Endodermal cell (in vitro differentiated cells): ENCODE data around the gene LRRC26. TPM values are rescaled to one million over a fixed set of nuclear protein-coding genes. Genes with fewer than 3 reads are reported as not detected.

Source experiments
- DNase-seq: peaks from one replicate; pipeline ENCODE4 v3.0.0-alpha.2; 2017
- H3K27ac ChIP-seq: 2 replicates; pipeline ENCODE4 v1.5.1; 2013; ENCODE audit warnings: mild to moderate bottlenecking, low read depth, low read length, moderate library complexity
- H3K27me3 ChIP-seq: 2 replicates; pipeline ENCODE4 v1.6.1; 2013; ENCODE audit warnings: mild to moderate bottlenecking, low read length, moderate library complexity; ENCODE audit not compliant: insufficient read depth, control insufficient read depth, poor library complexity, severe bottlenecking
- H3K36me3 ChIP-seq: 2 replicates; pipeline ENCODE4 v1.7.0; 2013; ENCODE audit warnings: mild to moderate bottlenecking, low read length, moderate library complexity; ENCODE audit not compliant: control insufficient read depth, insufficient read depth
- H3K4me1 ChIP-seq: one replicate; pipeline ENCODE4 v1.7.0; 2013; ENCODE audit warnings: low read length; ENCODE audit not compliant: control insufficient read depth, insufficient read depth
- H3K4me3 ChIP-seq: 2 replicates; pipeline ENCODE4 v1.5.1; 2013; ENCODE audit warnings: mild to moderate bottlenecking, low read length, moderate library complexity
- H3K9ac ChIP-seq: 2 replicates; pipeline ENCODE4 v1.6.1; 2013; ENCODE audit warnings: mild to moderate bottlenecking, low read length, moderate library complexity; ENCODE audit not compliant: poor library complexity, severe bottlenecking; ENCODE audit errors: extremely low read depth
- H3K9me3 ChIP-seq: 2 replicates; pipeline ENCODE4 v1.6.1; 2013; ENCODE audit warnings: mild to moderate bottlenecking, low read length, moderate library complexity; ENCODE audit not compliant: control insufficient read depth
- H3K27ac Mint-ChIP-seq: 2 replicates; pipeline ENCODE4 v1.8.0; 2020; ENCODE audit warnings: mixed read lengths
- H3K27me3 Mint-ChIP-seq: 2 replicates; pipeline ENCODE4 v1.8.0; 2021; ENCODE audit warnings: mild to moderate bottlenecking, mixed read lengths; ENCODE audit not compliant: insufficient read depth
- H3K36me3 Mint-ChIP-seq: 2 replicates; pipeline ENCODE4 v1.8.0; 2020; ENCODE audit warnings: low read depth, mixed read lengths
- H3K4me1 Mint-ChIP-seq: 2 replicates; pipeline ENCODE4 v1.8.0; 2020; ENCODE audit warnings: mixed read lengths
- H3K4me3 Mint-ChIP-seq: 2 replicates; pipeline ENCODE4 v1.8.0; 2020; ENCODE audit warnings: mild to moderate bottlenecking, moderate library complexity, mixed read lengths
- H3K9me3 Mint-ChIP-seq: 2 replicates; pipeline ENCODE4 v1.8.0; 2020; ENCODE audit warnings: mild to moderate bottlenecking, mixed read lengths
- WGBS, 2 experiments: methylation state at CpG; one replicate each; pipeline versions ENCODE4 v1.1.5 to v1.1.7; 2013; ENCODE audit warnings: missing lambda C conversion rate in 2 of 2, mixed read lengths in 1 of 2; ENCODE audit not compliant: insufficient coverage in 1 of 2, insufficient read length in 1 of 2; 5-methylcytosine and 5-hydroxymethylcytosine counted together
- total RNA-seq, 2 donors: library from RNA; stranded (reverse); fragmentation: NEBNext Ultra II Directional in 1 of 2; extraction: Animal tissue kit (Norgen Biotek cat#: 25700) in 1 of 2; gene quantifications; 2 replicates in 1 of 2; 3 replicates in 1 of 2; pipeline ENCODE4 v1.2.1, GENCODE V29; 2021
- TF ChIP-seq, protein P1 (sequence below): fragments of 200-600 bp; sonication (generic); conservative IDR thresholded peaks from 2 replicates; pipeline ENCODE4 v1.5.0; 2021; ENCODE audit warnings: antibody characterized with exemption, mild to moderate bottlenecking

LRRC26 gene
- total RNA-seq, 2 donors from 2014 or later, result 0.53 TPM; not detected in 1

DNA sequence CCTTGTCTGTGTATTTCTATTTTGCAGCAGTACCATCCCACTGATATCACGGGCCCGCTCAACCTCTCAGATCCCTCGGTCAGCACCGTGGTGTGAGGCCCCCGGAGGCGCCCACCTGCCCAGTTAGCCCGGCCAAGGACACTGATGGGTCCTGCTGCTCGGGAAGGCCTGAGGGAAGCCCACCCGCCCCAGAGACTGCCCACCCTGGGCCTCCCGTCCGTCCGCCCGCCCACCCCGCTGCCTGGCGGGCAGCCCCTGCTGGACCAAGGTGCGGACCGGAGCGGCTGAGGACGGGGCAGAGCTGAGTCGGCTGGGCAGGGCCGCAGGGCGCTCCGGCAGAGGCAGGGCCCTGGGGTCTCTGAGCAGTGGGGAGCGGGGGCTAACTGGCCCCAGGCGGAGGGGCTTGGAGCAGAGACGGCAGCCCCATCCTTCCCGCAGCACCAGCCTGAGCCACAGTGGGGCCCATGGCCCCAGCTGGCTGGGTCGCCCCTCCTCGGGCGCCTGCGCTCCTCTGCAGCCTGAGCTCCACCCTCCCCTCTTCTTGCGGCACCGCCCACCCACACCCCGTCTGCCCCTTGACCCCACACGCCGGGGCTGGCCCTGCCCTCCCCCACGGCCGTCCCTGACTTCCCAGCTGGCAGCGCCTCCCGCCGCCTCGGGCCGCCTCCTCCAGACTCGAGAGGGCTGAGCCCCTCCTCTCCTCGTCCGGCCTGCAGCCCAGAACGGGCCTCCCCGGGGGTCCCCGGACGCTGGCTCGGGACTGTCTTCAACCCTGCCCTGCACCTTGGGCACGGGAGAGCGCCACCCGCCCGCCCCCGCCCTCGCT, 1.9 kb downstream of the LRRC26 start:
- H3K36me3 ChIP-seq, result no peaks in the 10 kb centered on the region
- H3K27ac ChIP-seq, result no peak overlapping the region
- peak; percentile 81 for DNase-seq
- peaks cover 86% of the 10 kb centered on the region for H3K27me3 Mint-ChIP-seq
- no peaks in the 10 kb centered on the region for H3K9me3 Mint-ChIP-seq
- H3K4me1 Mint-ChIP-seq, result no peaks in the 10 kb centered on the region
- H3K9me3 ChIP-seq, result no peaks in the 10 kb centered on the region
- H3K27me3 ChIP-seq, result peaks cover 99% of the 10 kb centered on the region
- H3K4me3 ChIP-seq, result no peak overlapping the region
- H3K27ac Mint-ChIP-seq, result no peak overlapping the region
- WGBS, 2 experiments, result 15 to 17% methylated on average over 19 to 57 of the region's 57 CpGs
- H3K9ac ChIP-seq, result no peak overlapping the region
- H3K4me1 ChIP-seq, result no peaks in the 10 kb centered on the region
- TF ChIP-seq, protein P1, sequence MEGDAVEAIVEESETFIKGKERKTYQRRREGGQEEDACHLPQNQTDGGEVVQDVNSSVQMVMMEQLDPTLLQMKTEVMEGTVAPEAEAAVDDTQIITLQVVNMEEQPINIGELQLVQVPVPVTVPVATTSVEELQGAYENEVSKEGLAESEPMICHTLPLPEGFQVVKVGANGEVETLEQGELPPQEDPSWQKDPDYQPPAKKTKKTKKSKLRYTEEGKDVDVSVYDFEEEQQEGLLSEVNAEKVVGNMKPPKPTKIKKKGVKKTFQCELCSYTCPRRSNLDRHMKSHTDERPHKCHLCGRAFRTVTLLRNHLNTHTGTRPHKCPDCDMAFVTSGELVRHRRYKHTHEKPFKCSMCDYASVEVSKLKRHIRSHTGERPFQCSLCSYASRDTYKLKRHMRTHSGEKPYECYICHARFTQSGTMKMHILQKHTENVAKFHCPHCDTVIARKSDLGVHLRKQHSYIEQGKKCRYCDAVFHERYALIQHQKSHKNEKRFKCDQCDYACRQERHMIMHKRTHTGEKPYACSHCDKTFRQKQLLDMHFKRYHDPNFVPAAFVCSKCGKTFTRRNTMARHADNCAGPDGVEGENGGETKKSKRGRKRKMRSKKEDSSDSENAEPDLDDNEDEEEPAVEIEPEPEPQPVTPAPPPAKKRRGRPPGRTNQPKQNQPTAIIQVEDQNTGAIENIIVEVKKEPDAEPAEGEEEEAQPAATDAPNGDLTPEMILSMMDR, result no peak
- H3K36me3 Mint-ChIP-seq, result no peaks in the 10 kb centered on the region
- peak overlapping the region; percentile 46 for H3K4me3 Mint-ChIP-seq

DNA sequence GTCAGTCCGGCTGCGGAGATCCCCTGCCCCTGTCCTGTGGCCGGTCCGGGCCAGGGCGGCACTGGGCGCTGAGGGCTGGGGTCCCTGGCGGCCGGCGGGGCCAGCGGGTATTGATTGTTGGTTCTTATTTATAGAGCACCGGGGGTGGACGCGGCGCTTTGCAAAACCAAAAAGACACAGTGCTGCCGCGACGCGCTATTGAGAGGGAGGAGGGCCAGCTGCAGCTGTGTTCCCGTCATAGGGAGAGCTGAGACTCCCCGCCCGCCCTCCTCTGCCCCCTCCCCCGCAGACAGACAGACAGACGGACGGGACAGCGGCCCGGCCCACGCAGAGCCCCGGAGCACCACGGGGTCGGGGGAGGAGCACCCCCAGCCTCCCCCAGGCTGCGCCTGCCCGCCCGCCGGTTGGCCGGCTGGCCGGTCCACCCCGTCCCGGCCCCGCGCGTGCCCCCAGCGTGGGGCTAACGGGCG, 2.5 kb downstream of the LRRC26 start:
- Histone ChIP-seq H3K27ac (no peak overlapping the region), H3K27me3 (peaks cover 100% of the 10 kb centered on the region), H3K9ac (no peak overlapping the region), H3K36me3 (no peaks in the 10 kb centered on the region), H3K9me3 (no peaks in the 10 kb centered on the region), H3K4me3 (no peak overlapping the region), H3K4me1 (no peaks in the 10 kb centered on the region)
- TF ChIP-seq, protein P1, result no peak
- Mint-ChIP-seq H3K4me3 (no peak overlapping the region), H3K27me3 (peaks cover 88% of the 10 kb centered on the region), H3K27ac (no peak overlapping the region), H3K4me1 (no peaks in the 10 kb centered on the region), H3K9me3 (no peaks in the 10 kb centered on the region), H3K36me3 (no peaks in the 10 kb centered on the region)
- WGBS, 2 experiments, result 36 to 48% methylated on average over 10 to 44 of the region's 44 CpGs
- DNase-seq, result no peak

DNA sequence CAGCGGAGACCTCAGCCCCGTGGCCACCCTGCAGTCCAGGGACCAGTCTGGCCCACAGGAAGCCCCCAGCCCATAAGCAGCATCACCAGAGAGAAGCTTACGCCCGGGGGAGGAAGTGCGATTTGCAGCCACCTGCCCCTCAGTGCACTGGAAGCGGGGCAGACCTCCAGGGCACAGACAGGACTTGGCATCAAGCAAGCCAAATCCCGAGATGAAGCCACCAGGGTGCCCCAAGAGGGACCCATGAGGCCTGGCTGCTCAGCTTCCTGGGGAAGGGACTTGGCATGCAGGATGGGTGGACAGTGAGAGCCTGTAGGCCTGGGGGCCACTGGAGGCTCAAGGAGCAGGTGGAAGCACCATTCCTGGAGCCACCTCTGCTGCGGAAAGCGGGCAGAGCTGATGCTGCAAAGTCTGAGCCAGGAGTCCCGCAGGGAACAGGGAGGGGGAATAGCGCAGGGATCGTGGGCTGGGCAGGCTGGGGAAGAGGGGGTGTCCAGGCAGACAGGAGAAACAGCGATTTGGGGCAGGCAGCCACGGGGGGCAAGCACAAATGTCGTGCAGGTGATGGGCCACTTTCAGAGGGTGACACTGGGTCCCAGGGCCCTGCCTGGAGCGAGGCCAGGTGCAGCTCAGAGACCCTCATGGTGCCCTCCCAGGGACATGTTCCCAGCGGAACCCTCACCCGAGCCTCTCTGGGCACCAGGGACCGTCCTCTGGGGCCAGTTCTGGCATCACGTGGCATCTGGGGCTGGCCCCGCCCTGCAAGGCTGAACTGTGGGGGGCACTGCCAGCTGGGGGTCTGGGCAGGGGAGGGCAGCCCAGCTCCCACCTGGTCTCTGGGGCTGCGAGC, 3.2 kb downstream of the LRRC26 start:
- Mint-ChIP-seq H3K4me1 (no peaks in the 10 kb centered on the region), H3K27ac (no peak overlapping the region), H3K27me3 (peaks cover 89% of the 10 kb centered on the region)

More for the DNA sequence above, 3.2 kb downstream of the LRRC26 start:
- H3K9me3 Mint-ChIP-seq, result no peaks in the 10 kb centered on the region
- no peak overlapping the region for H3K27ac ChIP-seq
- H3K36me3 Mint-ChIP-seq, result no peaks in the 10 kb centered on the region
- TF ChIP-seq, protein P1, result no peak
- H3K36me3 ChIP-seq, result no peaks in the 10 kb centered on the region
- H3K4me3 Mint-ChIP-seq, result no peak overlapping the region
- 78 to 81% methylated on average over 9 to 22 of the region's 22 CpGs for WGBS, 2 experiments
- H3K4me1 ChIP-seq, result no peaks in the 10 kb centered on the region
- no peak overlapping the region for H3K4me3 ChIP-seq
- DNase-seq, result no peak
- H3K9me3 ChIP-seq, result no peaks in the 10 kb centered on the region
- peaks cover 100% of the 10 kb centered on the region for H3K27me3 ChIP-seq
- H3K9ac ChIP-seq, result no peak overlapping the region
